GM23248 (cell line): Measurements from ENCODE around the gene VEGFD.

Experiments
- EZH2 ChIP-seq: fragments of 200-600 bp; sonication (generic); IDR thresholded peaks from 2 replicates; pipeline ENCODE4 v1.6.1; 2018; ENCODE audit warnings: antibody characterized with exemption, mild to moderate bottlenecking; ENCODE audit not compliant: insufficient read depth, poor library complexity, severe bottlenecking
- EZH2phosphoT487 ChIP-seq: fragments of 200-600 bp; sonication (generic); IDR thresholded peaks from 2 replicates; pipeline ENCODE4 v1.6.1; 2018; ENCODE audit warnings: antibody characterized with exemption, moderate library complexity, mild to moderate bottlenecking, low read depth; ENCODE audit not compliant: insufficient read depth

GRCh38 chrX:15311119-15311518 is 73.1 kb downstream of the VEGFD start:
- TF ChIP-seq EZH2 (no peak), EZH2phosphoT487 (no peak)
